Measurements from ENCODE around the gene SNAI3. TPM values are rescaled to one million over a fixed set of nuclear protein-coding genes. Genes with fewer than 3 reads are reported as not detected.

The SNAI3 gene
- total and polyA plus RNA-seq, 2 of the 4 experiments (the other 2 are of a cell fraction): 0.21 TPM; not detected in 1

- Histone ChIP-seq H2BK5ac (ENCODE audit: low read depth, low read length, poor library complexity, severe bottlenecking) (no peak overlapping the region), H3K9me1 (ENCODE audit: insufficient read depth, low read length) (no peaks in the 10 kb centered on the region), H2BK120ac (ENCODE audit: low read depth, low read length) (no peak overlapping the region), H3K56ac (ENCODE audit: extremely low read depth, insufficient read depth, low read length) (no peak overlapping the region), H2AK9ac (replicated peaks; ENCODE audit: low read depth, low read length, poor library complexity) (no peak overlapping the region), H3K27ac (ENCODE audit: insufficient read depth, low read length) (no peak overlapping the region), H3K23ac (ENCODE audit: low read depth, low read length) (no peak overlapping the region), H4K20me1 (ENCODE audit: insufficient read depth, low read length) (peaks cover 17% of the 10 kb centered on the region), H3K4me3 (ENCODE audit: insufficient read depth, low read depth, low read length) (no peak overlapping the region), H3K36me3 (ENCODE audit: control insufficient read depth, insufficient read depth, low read length) (peaks cover 95% of the 10 kb centered on the region), H2AK5ac (ENCODE audit: low read depth, low read length) (no peak overlapping the region), H2BK15ac (ENCODE audit: low read depth, low read length) (no peak overlapping the region), H3K4me2 (ENCODE audit: low read depth, low read length) (no peak overlapping the region), H4K5ac (ENCODE audit: low read depth, low read length) (no peak overlapping the region), H3K4ac (ENCODE audit: low read depth, low read length) (no peak overlapping the region), H3K27me3 (ENCODE audit: control insufficient read depth, insufficient read depth, low read length) (no peaks in the 10 kb centered on the region), H4K8ac (ENCODE audit: low read depth in 2 of 2, low read length in 2 of 2) (no peak overlapping the region), H3K9me3 (ENCODE audit: control insufficient read depth, insufficient read depth, low read length) (no peaks in the 10 kb centered on the region), H3K18ac (ENCODE audit: low read depth, low read length) (no peak overlapping the region), H2BK20ac (ENCODE audit: low read depth, low read length) (no peak overlapping the region), H2AFZ (replicated peaks; ENCODE audit: low read length, poor library complexity) (no peak overlapping the region), H4K91ac (ENCODE audit: insufficient read depth, low read depth, low read length) (no peak overlapping the region), H3K79me1 (ENCODE audit: low read depth in 1 of 2, low read length in 2 of 2) (peaks cover 2 to 22% of the 10 kb centered on the region in 2 experiments; a peak in 3 of 4 replicates), H3K9ac (ENCODE audit: low read depth, low read length) (no peak overlapping the region), H3K14ac (replicated peaks; ENCODE audit: low read depth, low read length) (no peak overlapping the region), H3K4me1 (ENCODE audit: control insufficient read depth, insufficient read depth, low read length) (no peaks in the 10 kb centered on the region)
- CTCF ChIA-PET: interaction anchor here (0.7 kb wide), 1 partner anchor 16 kb away, joined by 3 read pairs; no protein-coding TSS in a partner anchor
- POLR2A ChIA-PET (ENCODE audit: unreplicated experiment): no interaction called here
- DNase-seq (no peak), ATAC-seq (ENCODE audit: low read depth) (no peak)
- dilution Hi-C loops (cut with HindIII; ENCODE audit: low sequenced_read_pairs, unreplicated experiment) (no loop called here), intact Hi-C loops (cut with micrococcal nuclease) (no loop called here), in situ Hi-C loops (cut with MboI; ENCODE audit: low sequenced_read_pairs) (no loop called here)
- no TSS peak for BruUV-seq (replicated peaks)
- no peak for TF ChIP-seq BHLHE40 (IDR thresholded peaks at IDR 0.05; ENCODE audit: low read depth, low read length)
- TF ChIP-seq CEBPB (IDR thresholded peaks at IDR 0.05; ENCODE audit: low read depth, low read length): no peak
- no peak for TF ChIP-seq MAZ (IDR thresholded peaks at IDR 0.05; ENCODE audit: borderline replicate concordance, low read depth, low read length)
- TF ChIP-seq RCOR1 (IDR thresholded peaks at IDR 0.05; ENCODE audit: insufficient replicate concordance, low read length): no peak
- WGBS, 2 experiments (ENCODE audit: extremely low coverage in 2 of 2, insufficient read length in 1 of 2): 96% methylated on average over 42 of the region's 61 CpGs; no CpG with 5 or more reads in 1 of the 2 experiments
Measured at GRCh38 chr16:88721815-88722755, 35.8 kb upstream of the SNAI3 start.

All from IMR-90 (cell line).